ENCODE results near the gene ADAMTS9. TPM values are rescaled to one million over a fixed set of nuclear protein-coding genes. Genes with fewer than 3 reads are reported as not detected.

Gene ADAMTS9
- total RNA-seq, 2 donors from 2014 or later = 4.4 to 14.3 TPM

GRCh38 chr3:64651741-64652241 lies 36.0 kb downstream of the ADAMTS9 start:
- H3K4me3 ChIP-seq = no peak overlapping the region
- no peaks in the 10 kb centered on the region for H3K9me3 ChIP-seq
- H3K27ac ChIP-seq = no peak overlapping the region
- no peaks in the 10 kb centered on the region for H3K27me3 ChIP-seq
- DNase-seq = no peak
- no peak for TF ChIP-seq CTCF (IDR thresholded peaks at IDR 0.05)
- no peaks in the 10 kb centered on the region for H3K36me3 ChIP-seq
- H3K9ac ChIP-seq (ENCODE audit: low read depth in 2 of 2, low read length in 2 of 2) = no peak overlapping the region
- H3K4me1 ChIP-seq = no peaks in the 10 kb centered on the region
- intact Hi-C loops (cut with DNase I) = no loop called here

GRCh38 chr3:64651303-64651702 lies 36.5 kb downstream of the ADAMTS9 start:
- no peak for TF ChIP-seq CTCF (IDR thresholded peaks at IDR 0.05)
- no peak for DNase-seq
- no peaks in the 10 kb centered on the region for H3K9me3 ChIP-seq
- no peak overlapping the region for H3K9ac ChIP-seq (ENCODE audit: low read depth in 2 of 2, low read length in 2 of 2)
- intact Hi-C loops (cut with DNase I) = no loop called here
- no peaks in the 10 kb centered on the region for H3K36me3 ChIP-seq
- H3K4me3 ChIP-seq = no peak overlapping the region
- H3K27ac ChIP-seq = no peak overlapping the region
- H3K4me1 ChIP-seq = no peaks in the 10 kb centered on the region
- no peaks in the 10 kb centered on the region for H3K27me3 ChIP-seq

DNA sequence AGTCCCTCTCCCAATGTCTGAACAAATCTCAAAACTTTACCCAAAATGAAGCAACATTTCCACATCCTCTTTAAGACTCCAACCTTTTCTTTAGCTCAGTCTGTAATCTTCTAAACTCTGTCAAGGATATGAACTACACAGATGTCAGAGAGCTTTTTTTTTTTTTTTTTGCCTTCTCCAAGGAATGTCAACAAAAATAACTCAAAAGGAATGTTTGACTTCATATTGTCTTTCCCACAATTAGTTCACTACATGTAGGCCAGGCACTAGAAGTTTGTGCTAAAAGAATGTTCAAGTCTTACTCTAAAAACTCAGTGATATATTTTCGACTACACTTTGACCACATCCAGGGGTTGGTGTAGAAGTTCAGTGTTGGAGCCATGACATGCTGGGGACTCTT lies 37.1 kb downstream of the ADAMTS9 start:
- Histone ChIP-seq H3K4me3 (no peak overlapping the region), H3K27me3 (no peaks in the 10 kb centered on the region), H3K36me3 (no peaks in the 10 kb centered on the region), H3K27ac (no peak overlapping the region), H3K4me1 (no peaks in the 10 kb centered on the region), H3K9ac (ENCODE audit: low read depth in 2 of 2, low read length in 2 of 2) (no peak overlapping the region), H3K9me3 (no peaks in the 10 kb centered on the region)
- no peak for DNase-seq
- no peak for TF ChIP-seq CTCF (IDR thresholded peaks at IDR 0.05)
- intact Hi-C loops (cut with DNase I) = no loop called here

GRCh38 chr3:64650096-64650622 lies 37.6 kb downstream of the ADAMTS9 start:
- H3K27ac ChIP-seq = no peak overlapping the region

More at GRCh38 chr3:64650096-64650622, 37.6 kb downstream of the ADAMTS9 start:
- no peak for TF ChIP-seq CTCF (IDR thresholded peaks at IDR 0.05)
- H3K4me3 ChIP-seq = no peak overlapping the region
- no peaks in the 10 kb centered on the region for H3K36me3 ChIP-seq
- H3K27me3 ChIP-seq = no peaks in the 10 kb centered on the region
- no peak for DNase-seq
- intact Hi-C loops (cut with DNase I) = no loop called here
- H3K9ac ChIP-seq (ENCODE audit: low read depth in 2 of 2, low read length in 2 of 2) = no peak overlapping the region
- H3K9me3 ChIP-seq = no peaks in the 10 kb centered on the region
- no peaks in the 10 kb centered on the region for H3K4me1 ChIP-seq

Data from colonic mucosa (tissue), 4 donors.